Naive thymus-derived CD8-positive, alpha-beta T cell (primary cell): Measurements from ENCODE around the gene TOMM40. TPM values are rescaled to one million over a fixed set of nuclear protein-coding genes. Genes with fewer than 3 reads are reported as not detected.

Source experiments
- ATAC-seq, 2 donors: fragments of 150-1000 bp; cut with Tn5 transposase in 1 of 2; sonication (Bioruptor Pico), chemical (Tn5 transposase) in 1 of 2; 1 replicate in 1 of 2; 2 replicates in 1 of 2; pipeline ENCODE4 v1.10.0; 2021; ENCODE audit warnings: mild to moderate bottlenecking in 2 of 2, moderate library complexity in 2 of 2
- POLR2A ChIA-PET: fragments of 350-600 bp; sonication (Branson Sonifier 250); formaldehyde crosslinking; loops from one replicate; lab custom pipeline; 2021; ENCODE audit warnings: antibody characterized with exemption; lab: Charles Lee
- DNase-seq, 10 donors: peaks; one replicate each; pipeline versions ENCODE4 v3.0.0 to v3.0.0-alpha.2; 2020 to 2022
- H3K27ac Mint-ChIP-seq, 10 donors: one replicate each; pipeline ENCODE4 v1.8.0; 2020 to 2022; ENCODE audit warnings: mild to moderate bottlenecking in 10 of 10, mixed read lengths in 10 of 10, moderate library complexity in 4 of 10, inconsistent platforms in 1 of 10
- H3K27me3 Mint-ChIP-seq, 5 donors: one replicate each; pipeline ENCODE4 v1.8.0; 2021 to 2022; ENCODE audit warnings: mixed read lengths in 5 of 5
- H3K36me3 Mint-ChIP-seq, 3 donors: one replicate each; pipeline ENCODE4 v1.8.0; 2020 to 2022; ENCODE audit warnings: mixed read lengths in 3 of 3, mild to moderate bottlenecking in 2 of 3, inconsistent platforms in 1 of 3
- H3K4me1 Mint-ChIP-seq, 4 donors: one replicate each; pipeline ENCODE4 v1.8.0; 2021 to 2022; ENCODE audit warnings: mixed read lengths in 4 of 4
- H3K4me3 Mint-ChIP-seq, 10 donors: one replicate each; pipeline ENCODE4 v1.8.0; 2020 to 2022; ENCODE audit warnings: mild to moderate bottlenecking in 10 of 10, mixed read lengths in 10 of 10, moderate library complexity in 6 of 10, inconsistent platforms in 1 of 10
- H3K9me3 Mint-ChIP-seq, 9 donors: one replicate each; pipeline ENCODE4 v1.8.0; 2020 to 2022; ENCODE audit warnings: mixed read lengths in 9 of 9, mild to moderate bottlenecking in 3 of 9, inconsistent platforms in 1 of 9, moderate library complexity in 1 of 9
- polyA plus RNA-seq, 3 donors: library from polyadenylated mRNA; unstranded; fragments of 300-500 nt; fragmentation: Illumina TruSeq; gene quantifications; one replicate each; pipeline ENCODE4 v1.2.3, GENCODE V29; 2021
- total RNA-seq, 8 experiments: library from RNA in 2 of 8; stranded (reverse) in 2 of 8; gene quantifications; one replicate each; pipeline ENCODE4 v1.2.3 and lab custom pipeline; 2021 to 2026

The TOMM40 gene
- total and polyA plus RNA-seq, 5 experiments from 2014 or later, result 32.0 to 42.3 (median 39.3) TPM

DNA sequence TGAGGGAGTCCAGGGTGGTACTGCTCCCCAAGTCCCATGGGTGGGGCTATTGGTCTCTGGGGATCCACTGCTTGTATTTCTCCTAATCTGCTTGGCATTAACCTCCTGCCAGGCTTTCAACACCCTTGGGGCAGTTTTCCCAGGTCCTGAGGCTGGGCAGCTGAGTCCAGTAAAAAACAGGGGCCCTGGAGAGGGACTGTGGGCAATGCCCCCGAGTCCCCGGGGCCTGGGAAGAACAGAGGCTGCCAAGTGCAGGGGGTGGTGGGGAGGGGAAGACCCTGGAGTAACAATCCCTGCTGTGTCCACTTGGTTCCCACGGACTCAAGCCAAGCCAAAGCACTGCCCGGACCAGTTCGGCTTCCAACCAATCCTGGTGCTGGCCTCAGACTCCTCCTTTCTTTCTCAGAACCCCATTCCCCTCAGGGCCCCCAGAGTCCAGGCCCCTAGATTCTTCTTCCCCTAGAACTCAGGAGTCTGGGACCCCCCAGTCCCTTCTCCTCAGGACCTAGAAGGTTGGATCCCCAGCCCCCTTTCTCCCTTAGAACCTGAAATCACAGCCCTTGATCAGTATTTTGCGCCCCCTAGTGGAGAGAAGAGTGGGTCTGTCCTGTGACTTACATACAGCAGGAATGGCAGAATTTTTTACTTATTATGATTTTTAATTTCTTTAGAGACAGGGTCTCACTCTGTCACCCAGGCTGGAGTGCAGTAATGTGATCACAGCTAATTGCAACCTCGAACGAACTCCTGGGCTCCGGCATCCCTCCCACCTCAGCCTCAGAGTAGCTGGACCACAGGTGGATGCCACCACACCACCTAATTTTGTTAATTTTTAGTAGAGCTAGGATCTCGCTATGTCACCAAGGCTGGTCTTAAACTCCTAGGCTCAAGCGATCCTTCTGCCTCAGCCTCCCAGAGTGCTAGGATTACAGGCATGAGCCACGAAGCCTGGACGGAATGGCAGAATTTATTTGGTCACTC, 60.4 kb downstream of the TOMM40 start:
- Mint-ChIP-seq H3K36me3 (peaks cover 0 to 10% (median 0%) of the 10 kb centered on the region in 3 donors), H3K4me3 (peak overlapping the region in 4 of 10 donors; percentile 1 to 50 (median 25)), H3K27me3 (no peaks in the 10 kb centered on the region), H3K27ac (peak overlapping the region in 4 of 10 donors; percentile 0 to 76 (median 54)), H3K4me1 (peaks cover 12 to 29% (median 21%) of the 10 kb centered on the region in 4 donors), H3K9me3 (no peaks in the 10 kb centered on the region)
- no peak for ATAC-seq
- peak; percentile 23 to 86 (median 62) for DNase-seq
- POLR2A ChIA-PET, result interaction anchor here (1.0 kb wide), 1 partner anchor 50 kb away, joined by 4 read pairs; the partner anchor contains the start of gene RELB

Other genes with a start within 250 kb of the TOMM40 start
- gene PVR, start 247.3 kb upstream of the TOMM40 start, total RNA-seq, result 1 to 10 TPM; 3.7 to 3.8 TPM
- 1 to 10 TPM in 1 of 3 donors, under 1 TPM in 2; 0.11 to 1.4 (median 0.37) TPM for gene PVR, start 247.3 kb upstream of the TOMM40 start, polyA plus RNA-seq
- gene CEACAM19, start 219.8 kb upstream of the TOMM40 start, total RNA-seq, result 1 to 10 TPM; 1.9 to 3.6 TPM
- gene CEACAM19, start 219.8 kb upstream of the TOMM40 start, polyA plus RNA-seq, result under 1 TPM in 1 of 3 donors, not detected in 2; 0.14 TPM
- not detected for gene CEACAM16, start 192.1 kb upstream of the TOMM40 start, total RNA-seq
- gene CEACAM16, start 192.1 kb upstream of the TOMM40 start, polyA plus RNA-seq, result not detected
- 1 to 10 TPM; 5.9 to 7.7 TPM for gene BCL3, start 142.5 kb upstream of the TOMM40 start, total RNA-seq
- gene BCL3, start 142.5 kb upstream of the TOMM40 start, polyA plus RNA-seq, result 1 to 10 TPM; 3.2 to 6.2 (median 3.5) TPM
- gene CBLC, start 113.4 kb upstream of the TOMM40 start, total RNA-seq, result not detected
- under 1 TPM in 1 of 3 donors, not detected in 2; 0.14 TPM for gene CBLC, start 113.4 kb upstream of the TOMM40 start, polyA plus RNA-seq
- gene BCAM, start 82.2 kb upstream of the TOMM40 start, total RNA-seq, result not detected
- gene BCAM, start 82.2 kb upstream of the TOMM40 start, polyA plus RNA-seq, result not detected
- under 1 TPM; 0.42 to 0.93 TPM for gene NECTIN2, start 45.0 kb upstream of the TOMM40 start, total RNA-seq
- gene NECTIN2, start 45.0 kb upstream of the TOMM40 start, polyA plus RNA-seq, result under 1 TPM in 1 of 3 donors, not detected in 2; 0.47 TPM
- 1 to 10 TPM; 2.9 to 3.6 TPM for gene APOE, start 14.5 kb downstream of the TOMM40 start, total RNA-seq
- not detected for gene APOE, start 14.5 kb downstream of the TOMM40 start, polyA plus RNA-seq
- 1 to 10 TPM in 1 of 2 experiments, not detected in 1; 1.4 TPM for gene APOC1, start 23.4 kb downstream of the TOMM40 start, total RNA-seq
- gene APOC1, start 23.4 kb downstream of the TOMM40 start, polyA plus RNA-seq, result not detected
- gene APOC4, start 51.0 kb downstream of the TOMM40 start, total RNA-seq, result not detected
- not detected for gene APOC4, start 51.0 kb downstream of the TOMM40 start, polyA plus RNA-seq
- not detected for gene APOC2, start 54.8 kb downstream of the TOMM40 start, total RNA-seq
- gene APOC2, start 54.8 kb downstream of the TOMM40 start, polyA plus RNA-seq, result not detected
- gene CLPTM1, start 64.1 kb downstream of the TOMM40 start, total RNA-seq, result 10 to 100 TPM; 73.8 to 76.0 TPM
- gene CLPTM1, start 64.1 kb downstream of the TOMM40 start, polyA plus RNA-seq, result 10 to 100 TPM; 13.2 to 20.6 (median 14.9) TPM
- gene RELB, start 110.2 kb downstream of the TOMM40 start, total RNA-seq, result 10 to 100 TPM; 30.2 to 41.6 TPM
- gene RELB, start 110.2 kb downstream of the TOMM40 start, polyA plus RNA-seq, result 10 to 100 TPM in 1 of 3 donors, 1 to 10 TPM in 2; 6.7 to 17.2 (median 8.3) TPM
- gene CLASRP, start 147.8 kb downstream of the TOMM40 start, total RNA-seq, result 100 to 1,000 TPM; 141 to 150 TPM
- 1 to 10 TPM; 2.0 to 6.7 (median 5.3) TPM for gene CLASRP, start 147.8 kb downstream of the TOMM40 start, polyA plus RNA-seq
- gene ZNF296, start 185.2 kb downstream of the TOMM40 start, total RNA-seq, result 1 to 10 TPM; 2.3 to 2.4 TPM
- gene ZNF296, start 185.2 kb downstream of the TOMM40 start, polyA plus RNA-seq, result 1 to 10 TPM; 1.0 to 1.6 (median 1.1) TPM
- 10 to 100 TPM; 13.5 to 19.8 TPM for gene GEMIN7, start 188.0 kb downstream of the TOMM40 start, total RNA-seq
- gene GEMIN7, start 188.0 kb downstream of the TOMM40 start, polyA plus RNA-seq, result 10 to 100 TPM; 44.2 to 70.0 (median 50.3) TPM
- 10 to 100 TPM; 32.9 to 33.3 TPM for gene PPP1R37, start 201.9 kb downstream of the TOMM40 start, total RNA-seq
- gene PPP1R37, start 201.9 kb downstream of the TOMM40 start, polyA plus RNA-seq, result 1 to 10 TPM in 1 of 3 donors, under 1 TPM in 2; 0.40 to 2.0 (median 0.83) TPM